OCI-LY1 (cell line): ENCODE data around the gene MYO3B.

Experiments
- EZH2 ChIP-seq: fragments of 200-600 bp; sonication (generic), shearing (Covaris generic); IDR thresholded peaks from 2 replicates; pipeline ENCODE4 v1.8.0; 2017; ENCODE audit warnings: borderline replicate concordance, mixed run types, mild to moderate bottlenecking, antibody characterized with exemption, low read length, moderate library complexity, mixed read lengths
- TF ChIP-seq, protein P1 (sequence below): fragments of 200-600 bp; sonication (generic), shearing (Covaris generic); IDR thresholded peaks from 2 replicates; pipeline ENCODE4 v1.5.1; 2017; ENCODE audit warnings: mild to moderate bottlenecking, antibody characterized with exemption, low read length, moderate library complexity, mixed read lengths

DNA sequence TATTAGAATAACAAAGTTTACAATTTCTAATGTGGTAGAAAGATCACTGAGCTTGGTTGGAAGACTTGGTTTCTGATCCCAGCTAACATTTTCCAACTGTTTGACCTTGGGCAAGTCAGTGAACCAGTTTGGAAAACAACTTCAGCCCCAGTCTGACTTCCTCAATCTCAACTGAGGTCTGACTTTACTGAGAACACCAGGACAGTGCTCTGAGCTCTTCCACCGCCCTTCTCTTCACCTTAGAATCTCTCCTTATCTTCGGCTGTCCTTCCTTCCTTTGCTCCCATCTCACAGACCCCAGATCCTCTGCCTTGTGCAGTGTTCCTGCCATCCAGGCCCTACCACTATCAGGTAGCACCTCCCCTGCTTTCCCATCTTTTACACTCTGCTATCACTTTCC is 343.4 kb downstream of the MYO3B start:
- TF ChIP-seq, protein P1, sequence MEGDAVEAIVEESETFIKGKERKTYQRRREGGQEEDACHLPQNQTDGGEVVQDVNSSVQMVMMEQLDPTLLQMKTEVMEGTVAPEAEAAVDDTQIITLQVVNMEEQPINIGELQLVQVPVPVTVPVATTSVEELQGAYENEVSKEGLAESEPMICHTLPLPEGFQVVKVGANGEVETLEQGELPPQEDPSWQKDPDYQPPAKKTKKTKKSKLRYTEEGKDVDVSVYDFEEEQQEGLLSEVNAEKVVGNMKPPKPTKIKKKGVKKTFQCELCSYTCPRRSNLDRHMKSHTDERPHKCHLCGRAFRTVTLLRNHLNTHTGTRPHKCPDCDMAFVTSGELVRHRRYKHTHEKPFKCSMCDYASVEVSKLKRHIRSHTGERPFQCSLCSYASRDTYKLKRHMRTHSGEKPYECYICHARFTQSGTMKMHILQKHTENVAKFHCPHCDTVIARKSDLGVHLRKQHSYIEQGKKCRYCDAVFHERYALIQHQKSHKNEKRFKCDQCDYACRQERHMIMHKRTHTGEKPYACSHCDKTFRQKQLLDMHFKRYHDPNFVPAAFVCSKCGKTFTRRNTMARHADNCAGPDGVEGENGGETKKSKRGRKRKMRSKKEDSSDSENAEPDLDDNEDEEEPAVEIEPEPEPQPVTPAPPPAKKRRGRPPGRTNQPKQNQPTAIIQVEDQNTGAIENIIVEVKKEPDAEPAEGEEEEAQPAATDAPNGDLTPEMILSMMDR: no peak
- no peak for TF ChIP-seq EZH2
